Esophagus squamous epithelium (tissue), 4 donors: ENCODE data around the gene GRID2.

Source experiments
- CTCF ChIP-seq, 6 experiments: fragments of 450-650 bp in 4 of 6; fragments of 200-600 bp in 2 of 6; sonication (generic) in 2 of 6; IDR thresholded peaks; one replicate each; pipeline ENCODE4 v1.5.1; 2016 to 2019; ENCODE audit warnings: antibody characterized with exemption in 6 of 6, mild to moderate bottlenecking in 4 of 6, moderate library complexity in 4 of 6
- POLR2A ChIP-seq, 4 donors: fragments of 450-650 bp; IDR thresholded peaks; one replicate each; pipeline ENCODE4 v1.6.1; 2017; ENCODE audit warnings: antibody characterized with exemption in 4 of 4, mild to moderate bottlenecking in 4 of 4, moderate library complexity in 3 of 4

GRCh38 chr4:93396272-93396671 lies 1092.5 kb downstream of the GRID2 start:
- no peak for TF ChIP-seq CTCF (IDR thresholded peaks at IDR 0.05)
- no peak for TF ChIP-seq POLR2A (IDR thresholded peaks at IDR 0.05)
